ENCODE data around the gene GPRC5A. TPM values are rescaled to one million over a fixed set of nuclear protein-coding genes. Genes with fewer than 3 reads are reported as not detected.

Gene GPRC5A
- total and polyA plus RNA-seq, 2 donors (not counting 3 experiments of a cell fraction or from before 2014, with no cell fraction given), result 22.7 to 86.4 TPM

DNA sequence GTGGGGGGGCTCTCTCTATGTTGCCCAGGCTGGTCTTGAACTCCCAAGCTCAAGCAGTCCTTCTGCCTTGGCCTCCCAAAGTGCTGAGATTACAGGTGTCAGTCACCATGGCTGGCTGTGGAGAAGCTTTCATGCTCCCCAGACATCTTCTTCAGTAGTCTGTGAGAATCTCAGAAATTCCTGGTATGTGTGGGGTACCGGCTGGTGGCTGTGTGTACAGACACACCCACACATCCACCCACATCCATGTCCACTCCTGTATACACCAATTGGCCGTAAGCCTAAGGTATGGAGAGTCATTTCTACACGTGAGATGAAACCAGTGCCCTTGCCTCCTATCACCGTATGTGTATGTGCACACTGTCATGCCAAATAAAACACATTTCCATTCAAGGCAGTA is 32.8 kb downstream of the GPRC5A start:
- FAIRE-seq, result no peak
- Histone ChIP-seq H3K9me1 (replicated peaks; ENCODE audit: control insufficient read depth, extremely low read depth, insufficient read depth, low read length) (no peaks in the 10 kb centered on the region), H3K9ac (replicated peaks; ENCODE audit: extremely low read depth, insufficient read depth, low read length) (no peak overlapping the region), H3K27me3 (ENCODE audit: control insufficient read depth in 2 of 2, insufficient read depth in 2 of 2, low read length in 2 of 2) (no peaks in the 10 kb centered on the region), H3K79me2 (ENCODE audit: control insufficient read depth, insufficient read depth, low read length) (no peaks in the 10 kb centered on the region), H3K4me2 (ENCODE audit: insufficient read depth, low read length) (no peak overlapping the region), H3K36me3 (ENCODE audit: control insufficient read depth in 2 of 2, extremely low read depth in 1 of 2, insufficient read depth in 2 of 2, low read length in 2 of 2) (no peaks in the 10 kb centered on the region), H2AFZ (ENCODE audit: low read depth, low read length) (no peak overlapping the region), H4K20me1 (replicated peaks; ENCODE audit: control insufficient read depth, extremely low read depth, insufficient read depth, low read length) (no peaks in the 10 kb centered on the region), H3K9me3 (replicated peaks; ENCODE audit: control insufficient read depth, insufficient read depth, low read length) (no peaks in the 10 kb centered on the region), H3K4me3 (replicated peaks in 1 of 3; ENCODE audit: insufficient read depth in 1 of 3, low read depth in 1 of 3, low read length in 3 of 3) (no peak overlapping the region), H3K4me1 (ENCODE audit: control insufficient read depth, extremely low read depth, insufficient read depth, low read length) (peaks cover 5% of the 10 kb centered on the region), H3K27ac (ENCODE audit: insufficient read depth, low read depth, low read length) (no peak overlapping the region)
- CTCF ChIA-PET, result no interaction called here
- no peak for TF ChIP-seq FOS (IDR thresholded peaks at IDR 0.05; ENCODE audit: borderline replicate concordance, insufficient read depth, low read length)
- no peak for TF ChIP-seq POLR2A (IDR thresholded peaks at IDR 0.05; ENCODE audit: low read depth, low read length)
- TF ChIP-seq JUN (IDR thresholded peaks at IDR 0.05; ENCODE audit: borderline replicate concordance, insufficient read depth, insufficient read length, low read depth), result no peak
- intact Hi-C loops (cut with micrococcal nuclease), result no loop called here
- no peak for DNase-seq (ENCODE audit: low read depth, low spot score)
- POLR2A ChIA-PET, result no interaction called here
- dilution Hi-C loops (cut with MboI; ENCODE audit: extremely low pct_ligation_motif_present, low sequenced_read_pairs), result no loop called here
- BruUV-seq (replicated peaks), result no TSS peak

DNA sequence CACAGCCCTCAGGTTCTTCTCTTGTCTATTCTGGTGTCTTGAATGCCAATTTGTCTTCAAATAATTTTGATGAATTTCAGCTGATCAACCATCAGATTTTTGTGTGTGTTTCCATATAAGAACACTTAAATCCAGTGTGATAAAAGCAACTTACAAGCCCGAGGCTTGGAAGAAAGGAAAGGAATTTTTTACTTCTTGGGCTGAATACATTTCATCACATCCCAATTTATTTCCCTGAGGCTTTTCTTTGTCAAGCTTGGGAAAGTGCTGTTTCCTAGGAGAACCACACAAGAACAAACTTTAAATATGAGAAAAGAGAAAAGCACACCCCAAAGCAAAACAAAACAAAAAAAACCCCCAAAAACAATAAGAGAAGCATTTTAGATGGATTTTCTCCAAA is 34.0 kb downstream of the GPRC5A start:
- DNase-seq (ENCODE audit: low read depth, low spot score) (no peak), FAIRE-seq (no peak)
- dilution Hi-C loops (cut with MboI; ENCODE audit: extremely low pct_ligation_motif_present, low sequenced_read_pairs), result no loop called here
- CTCF ChIA-PET, result no interaction called here
- no peaks in the 10 kb centered on the region for H3K27me3 ChIP-seq (ENCODE audit: control insufficient read depth in 2 of 2, insufficient read depth in 2 of 2, low read length in 2 of 2)
- H3K4me2 ChIP-seq (ENCODE audit: insufficient read depth, low read length), result no peak overlapping the region
- H3K9me1 ChIP-seq (replicated peaks; ENCODE audit: control insufficient read depth, extremely low read depth, insufficient read depth, low read length), result no peaks in the 10 kb centered on the region
- no peaks in the 10 kb centered on the region for H3K9me3 ChIP-seq (replicated peaks; ENCODE audit: control insufficient read depth, insufficient read depth, low read length)
- H4K20me1 ChIP-seq (replicated peaks; ENCODE audit: control insufficient read depth, extremely low read depth, insufficient read depth, low read length), result no peaks in the 10 kb centered on the region
- TF ChIP-seq, protein P1, sequence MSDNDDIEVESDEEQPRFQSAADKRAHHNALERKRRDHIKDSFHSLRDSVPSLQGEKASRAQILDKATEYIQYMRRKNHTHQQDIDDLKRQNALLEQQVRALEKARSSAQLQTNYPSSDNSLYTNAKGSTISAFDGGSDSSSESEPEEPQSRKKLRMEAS (IDR thresholded peaks at IDR 0.05; ENCODE audit: insufficient read depth, insufficient read length), result no peak
- TF ChIP-seq POLR2A (IDR thresholded peaks at IDR 0.05; ENCODE audit: low read depth, low read length) (no peak), JUN (IDR thresholded peaks at IDR 0.05; ENCODE audit: borderline replicate concordance, insufficient read depth, insufficient read length, low read depth) (no peak), EZH2 (IDR thresholded peaks at IDR 0.05; ENCODE audit: borderline replicate concordance, low read depth, low read length, severe bottlenecking) (no peak), GATA2 (IDR thresholded peaks at IDR 0.05; ENCODE audit: insufficient read depth, insufficient read length, low read depth, low read length) (no peak), POLR2AphosphoS5 (IDR thresholded peaks at IDR 0.05; ENCODE audit: insufficient read depth, low read depth, low read length) (no peak), FOS (IDR thresholded peaks at IDR 0.05; ENCODE audit: borderline replicate concordance, insufficient read depth, low read length) (no peak), MYC (IDR thresholded peaks at IDR 0.05; ENCODE audit: low read depth, low read length) (no peak)
- TF ChIP-seq, protein P2, sequence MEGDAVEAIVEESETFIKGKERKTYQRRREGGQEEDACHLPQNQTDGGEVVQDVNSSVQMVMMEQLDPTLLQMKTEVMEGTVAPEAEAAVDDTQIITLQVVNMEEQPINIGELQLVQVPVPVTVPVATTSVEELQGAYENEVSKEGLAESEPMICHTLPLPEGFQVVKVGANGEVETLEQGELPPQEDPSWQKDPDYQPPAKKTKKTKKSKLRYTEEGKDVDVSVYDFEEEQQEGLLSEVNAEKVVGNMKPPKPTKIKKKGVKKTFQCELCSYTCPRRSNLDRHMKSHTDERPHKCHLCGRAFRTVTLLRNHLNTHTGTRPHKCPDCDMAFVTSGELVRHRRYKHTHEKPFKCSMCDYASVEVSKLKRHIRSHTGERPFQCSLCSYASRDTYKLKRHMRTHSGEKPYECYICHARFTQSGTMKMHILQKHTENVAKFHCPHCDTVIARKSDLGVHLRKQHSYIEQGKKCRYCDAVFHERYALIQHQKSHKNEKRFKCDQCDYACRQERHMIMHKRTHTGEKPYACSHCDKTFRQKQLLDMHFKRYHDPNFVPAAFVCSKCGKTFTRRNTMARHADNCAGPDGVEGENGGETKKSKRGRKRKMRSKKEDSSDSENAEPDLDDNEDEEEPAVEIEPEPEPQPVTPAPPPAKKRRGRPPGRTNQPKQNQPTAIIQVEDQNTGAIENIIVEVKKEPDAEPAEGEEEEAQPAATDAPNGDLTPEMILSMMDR (IDR thresholded peaks at IDR 0.05; ENCODE audit: extremely low read depth in 1 of 2, insufficient read depth in 1 of 2, low read depth in 1 of 2, low read length in 2 of 2), result no peak
- intact Hi-C loops (cut with micrococcal nuclease), result no loop called here
- peaks cover 5% of the 10 kb centered on the region for H3K4me1 ChIP-seq (ENCODE audit: control insufficient read depth, extremely low read depth, insufficient read depth, low read length)
- H2AFZ ChIP-seq (ENCODE audit: low read depth, low read length), result no peak overlapping the region
- H3K27ac ChIP-seq (ENCODE audit: insufficient read depth, low read depth, low read length), result no peak overlapping the region
- no peaks in the 10 kb centered on the region for H3K36me3 ChIP-seq (ENCODE audit: control insufficient read depth in 2 of 2, extremely low read depth in 1 of 2, insufficient read depth in 2 of 2, low read length in 2 of 2)
- no peak overlapping the region for H3K4me3 ChIP-seq (replicated peaks in 1 of 3; ENCODE audit: insufficient read depth in 1 of 3, low read depth in 1 of 3, low read length in 3 of 3)
- no peak overlapping the region for H3K9ac ChIP-seq (replicated peaks; ENCODE audit: extremely low read depth, insufficient read depth, low read length)
- no TSS peak for BruUV-seq (replicated peaks)
- no peaks in the 10 kb centered on the region for H3K79me2 ChIP-seq (ENCODE audit: control insufficient read depth, insufficient read depth, low read length)
- POLR2A ChIA-PET, result no interaction called here
